Stimulated activated CD4-positive, alpha-beta T cell treated with anti-CD3 and anti-CD28 coated beads, Interleukin-12 subunit alpha, Interleukin-12 subunit beta, amount 100 ng/mL, for 48 hours (primary cell): ENCODE data around the gene CYTH1.
"Not testable (repeated sequence)": the region's sequence is repeated elsewhere in the genome, so short reads cannot be mapped to it uniquely, and the experiment has no call there.

Source experiments
- DNase-seq, 3 donors: peaks; one replicate each; pipeline ENCODE4 v3.0.0-alpha.2; 2020; ENCODE audit warnings: low read depth in 2 of 3, low spot score in 1 of 3

Gene CYTH1

GRCh38 chr17:78673395-78673794, 108.7 kb downstream of the CYTH1 start:
- no peak for DNase-seq

DNA sequence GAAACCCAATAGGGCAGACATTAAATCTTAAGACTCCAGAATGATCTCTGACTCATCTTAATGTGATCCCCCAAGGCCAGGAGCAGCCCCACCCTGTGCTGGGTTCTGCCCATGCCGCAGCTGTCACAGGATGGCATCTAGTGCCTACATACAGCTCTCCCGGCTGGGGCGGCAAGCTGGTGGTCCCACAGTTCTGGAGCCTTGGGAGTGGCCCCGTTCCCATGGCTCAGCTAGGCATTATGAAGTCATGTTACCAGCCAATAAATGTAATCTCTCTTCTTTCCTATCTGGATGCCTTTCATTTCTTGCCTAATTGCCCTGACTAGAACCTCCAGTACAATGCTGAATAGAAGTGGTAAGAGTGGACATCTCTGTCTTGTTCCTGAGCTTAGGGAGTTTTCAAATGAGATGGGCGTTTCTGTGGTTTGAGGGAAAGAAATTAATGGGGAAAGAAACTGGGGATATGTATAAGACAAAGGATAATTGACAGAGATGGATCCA, 109.2 kb downstream of the CYTH1 start:
- DNase-seq = no peak

DNA sequence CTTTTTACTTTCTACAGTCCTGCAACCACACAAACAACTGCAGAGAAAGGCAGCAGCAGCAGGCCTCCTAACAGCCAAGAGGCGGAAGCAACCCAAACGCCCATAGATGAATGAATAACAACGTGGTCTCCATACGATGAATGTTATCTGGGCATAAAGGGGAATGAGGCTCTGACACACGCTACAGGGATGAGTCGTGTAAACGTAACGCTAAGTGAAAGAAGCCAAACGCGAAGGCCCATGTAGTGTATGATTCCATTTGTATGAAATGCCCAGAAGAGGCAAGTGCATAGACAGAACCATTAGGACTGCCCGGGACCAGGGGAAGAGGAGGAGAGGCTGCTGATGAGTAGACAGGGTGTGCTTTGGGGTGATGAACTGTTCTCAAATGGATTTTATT, 110.1 kb downstream of the CYTH1 start:
- DNase-seq = no peak

DNA sequence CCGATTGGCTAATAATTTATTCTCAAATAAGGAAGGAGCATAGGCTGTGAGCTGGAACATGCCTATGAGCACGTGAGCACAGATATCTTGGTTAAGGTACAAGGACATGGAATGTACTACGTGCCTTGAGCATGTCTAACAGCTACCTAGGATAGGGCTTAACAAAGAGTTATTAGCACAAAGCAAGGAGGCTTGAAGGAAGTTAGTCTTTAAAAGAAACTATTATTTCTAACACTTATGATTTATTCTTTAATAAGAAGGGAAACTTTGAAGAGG, 110.4 kb downstream of the CYTH1 start:
- DNase-seq = not testable (repeated sequence)

DNA sequence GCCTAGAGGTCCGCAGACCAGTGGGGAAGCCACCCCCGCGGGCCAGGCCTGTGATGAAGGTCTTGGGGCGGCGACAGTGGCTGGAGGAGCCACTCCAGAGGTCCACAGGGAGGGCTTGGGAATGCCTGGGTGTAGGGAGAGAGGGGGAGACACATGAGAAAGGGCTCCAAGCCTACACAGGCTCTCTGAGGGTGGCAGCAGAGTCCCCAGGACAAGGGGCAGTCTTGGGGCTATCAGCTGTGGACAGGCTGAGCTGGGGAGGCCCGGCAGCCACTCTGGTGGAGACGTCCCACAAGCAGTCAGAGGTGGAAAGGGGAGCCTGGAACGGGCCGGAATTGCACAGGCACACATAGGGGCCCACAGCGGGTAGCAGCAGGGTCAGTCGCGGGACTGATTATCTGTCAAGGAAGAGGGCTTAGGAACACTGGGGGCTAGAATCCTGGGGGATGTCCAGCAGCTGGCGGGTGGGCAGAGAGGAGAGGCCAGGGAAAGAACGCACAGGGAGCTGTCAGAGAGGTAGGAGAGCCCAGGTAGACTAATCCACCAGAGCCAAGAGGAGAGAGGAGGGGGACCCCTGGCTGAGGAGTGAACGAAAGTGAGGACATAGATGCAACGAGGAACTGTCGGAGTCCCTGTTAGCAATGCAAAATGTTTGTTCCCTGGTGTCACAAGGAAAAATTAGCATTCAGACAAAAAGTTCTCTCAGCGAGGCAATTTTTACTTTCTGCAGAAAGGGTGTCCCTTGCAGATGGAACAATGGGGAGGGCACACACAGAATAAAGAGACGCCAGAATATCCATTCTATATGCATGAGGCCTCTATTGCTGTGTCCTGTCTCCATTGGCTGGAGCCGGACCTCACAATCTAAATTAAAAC, 111.0 kb downstream of the CYTH1 start:
- DNase-seq = no peak

DNA sequence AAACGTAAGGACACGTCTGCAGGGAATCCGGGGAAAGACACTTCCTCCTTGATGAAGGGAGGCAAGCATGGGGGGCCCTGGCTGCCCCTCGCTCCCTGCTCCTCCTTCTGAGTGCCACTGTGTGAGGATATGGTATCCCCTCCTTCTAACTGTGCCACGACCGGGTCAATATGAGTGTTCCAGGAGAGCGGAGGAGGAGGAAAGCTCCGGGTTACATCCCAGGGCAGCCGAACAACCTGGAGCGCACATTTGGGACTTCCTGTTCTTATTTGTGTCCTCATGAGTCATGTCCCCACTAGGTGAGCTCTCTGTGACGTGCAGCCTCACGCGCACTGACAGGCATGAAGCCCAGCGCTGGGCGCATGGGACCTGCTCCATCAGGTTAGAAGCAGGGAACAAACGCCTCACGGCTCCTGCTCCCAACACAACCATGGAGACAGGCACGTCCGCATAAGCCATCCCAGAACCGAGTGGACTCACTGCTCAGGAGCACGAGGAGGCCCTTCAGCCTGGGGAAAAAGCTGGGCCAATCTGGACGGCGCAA, 112.0 kb downstream of the CYTH1 start:
- DNase-seq = no peak

GRCh38 chr17:78669256-78669974, 112.7 kb downstream of the CYTH1 start:
- no peak for DNase-seq

GRCh38 chr17:78668847-78669246, 113.2 kb downstream of the CYTH1 start:
- DNase-seq = no peak

GRCh38 chr17:78667741-78668640, 114.1 kb downstream of the CYTH1 start:
- no peak for DNase-seq

DNA sequence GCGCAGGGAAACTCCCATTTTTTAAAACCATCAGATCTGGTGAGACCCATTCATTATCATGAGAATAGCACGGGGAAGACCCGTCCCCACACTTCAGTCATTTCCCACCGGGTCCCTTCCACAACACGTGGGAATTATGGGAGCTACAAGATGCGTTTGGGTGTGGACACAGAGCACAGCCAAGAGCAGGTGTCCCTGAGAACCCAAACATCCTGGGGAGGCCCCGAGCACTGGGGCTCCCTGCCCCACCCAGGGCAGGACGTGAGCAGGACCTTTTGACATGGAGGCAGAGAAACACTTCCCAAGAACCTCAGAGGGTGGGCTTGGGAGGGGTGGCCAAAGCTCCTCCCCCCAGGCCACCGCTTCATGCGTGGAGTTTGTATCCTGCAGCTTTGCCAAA, 115.0 kb downstream of the CYTH1 start:
- no peak for DNase-seq

GRCh38 chr17:78665952-78666920, 115.8 kb downstream of the CYTH1 start:
- DNase-seq = peak; percentile 24 to 27 (median 26)

DNA sequence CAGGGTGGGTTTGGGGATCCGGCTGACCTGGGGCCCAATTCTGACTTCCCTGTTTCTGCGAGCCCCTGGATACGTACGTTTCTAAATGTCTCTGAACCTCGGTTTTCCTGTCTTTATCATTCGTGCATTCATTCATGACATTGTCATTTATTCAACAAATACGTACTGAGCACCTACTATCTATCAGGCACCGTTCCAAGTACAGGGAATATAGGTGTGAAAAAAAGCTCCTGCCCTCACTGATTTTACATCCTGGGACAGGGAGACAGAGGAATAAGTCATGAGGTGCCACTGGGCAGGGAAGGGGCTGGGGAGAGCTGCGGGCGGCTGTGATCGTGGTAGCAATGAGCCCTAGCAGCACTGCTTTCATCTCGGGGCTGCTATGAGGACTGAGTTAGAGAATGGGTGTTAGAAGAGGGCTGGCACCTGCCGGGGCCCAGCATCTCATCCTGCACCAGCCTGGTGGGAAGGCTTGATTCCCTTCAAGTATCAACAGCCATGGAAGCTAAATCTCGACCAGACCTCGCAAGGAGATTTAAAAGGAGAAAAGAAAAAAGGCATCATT, 116.6 kb downstream of the CYTH1 start:
- DNase-seq = no peak

DNA sequence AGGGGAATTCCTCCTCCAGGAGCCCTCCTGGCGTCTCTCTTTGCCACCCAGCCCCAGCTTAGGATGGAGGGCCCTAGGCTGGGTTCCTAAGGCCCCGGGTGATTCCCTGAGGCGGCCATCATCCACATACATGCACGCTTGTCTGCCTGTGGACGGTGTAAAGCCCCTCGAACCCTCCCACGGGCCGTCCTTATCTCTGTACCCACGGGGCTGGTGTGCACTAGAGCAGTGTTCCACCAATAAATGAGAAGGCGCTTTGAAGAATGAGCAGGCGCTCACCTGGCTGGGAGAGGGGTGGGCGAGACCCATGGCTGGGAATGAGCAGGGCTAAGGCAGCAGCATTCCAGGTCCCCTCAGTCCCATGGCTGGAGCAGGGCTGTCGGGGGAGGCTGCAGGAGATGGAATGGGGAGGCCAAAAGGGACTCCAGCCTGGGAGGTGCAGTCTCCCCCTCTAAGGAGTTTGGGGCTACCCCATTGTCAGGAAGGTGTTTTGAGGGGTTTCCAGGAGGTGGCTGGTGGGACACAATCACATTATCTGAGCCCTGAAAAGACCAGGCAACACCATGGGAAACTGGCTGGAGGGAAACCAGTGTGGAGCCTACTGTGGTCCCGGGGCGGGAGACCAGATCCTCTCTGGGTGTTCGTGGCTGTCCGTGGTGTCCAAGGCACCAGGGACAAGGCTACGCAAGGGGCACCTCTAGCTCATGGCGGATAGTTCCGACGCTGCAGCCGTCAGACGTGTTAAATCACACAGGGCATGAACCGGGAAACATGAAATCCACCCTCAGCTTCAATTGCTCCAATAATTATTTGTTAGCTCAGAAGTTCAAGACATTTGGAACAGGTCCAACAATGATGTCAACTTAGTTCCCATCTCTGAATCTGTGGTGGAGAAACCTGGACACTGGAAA, 117.3 kb downstream of the CYTH1 start:
- DNase-seq = no peak

- no peak for DNase-seq
Observed at GRCh38 chr17:78661093-78661770, 120.8 kb downstream of the CYTH1 start.

- DNase-seq = no peak
Observed at GRCh38 chr17:78659546-78659945, 122.5 kb downstream of the CYTH1 start.

DNA sequence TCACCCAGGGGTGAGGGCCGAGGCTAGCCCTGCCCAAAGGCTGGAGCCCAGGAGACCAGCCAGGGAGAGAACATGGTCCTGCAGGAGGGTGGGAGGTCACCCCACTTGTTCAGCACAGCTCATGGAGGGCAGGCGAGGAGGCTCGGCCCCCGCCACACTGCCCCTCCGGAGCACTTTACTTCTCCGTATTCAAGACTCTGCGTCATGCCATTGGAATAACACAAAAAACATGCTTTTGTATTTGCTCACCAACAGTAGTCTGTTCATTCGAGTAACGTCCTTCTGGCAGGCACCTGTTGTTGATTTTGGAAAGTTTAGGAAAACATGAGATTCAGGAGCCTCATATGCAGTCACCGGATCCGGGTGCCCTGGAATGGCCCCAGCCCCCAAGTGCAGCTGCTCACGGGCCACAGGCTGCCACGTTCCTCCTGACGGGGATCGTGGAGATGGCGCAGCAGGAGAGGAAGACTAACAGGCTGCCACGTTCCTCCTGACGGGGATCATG, 123.7 kb downstream of the CYTH1 start:
- DNase-seq = no peak

DNA sequence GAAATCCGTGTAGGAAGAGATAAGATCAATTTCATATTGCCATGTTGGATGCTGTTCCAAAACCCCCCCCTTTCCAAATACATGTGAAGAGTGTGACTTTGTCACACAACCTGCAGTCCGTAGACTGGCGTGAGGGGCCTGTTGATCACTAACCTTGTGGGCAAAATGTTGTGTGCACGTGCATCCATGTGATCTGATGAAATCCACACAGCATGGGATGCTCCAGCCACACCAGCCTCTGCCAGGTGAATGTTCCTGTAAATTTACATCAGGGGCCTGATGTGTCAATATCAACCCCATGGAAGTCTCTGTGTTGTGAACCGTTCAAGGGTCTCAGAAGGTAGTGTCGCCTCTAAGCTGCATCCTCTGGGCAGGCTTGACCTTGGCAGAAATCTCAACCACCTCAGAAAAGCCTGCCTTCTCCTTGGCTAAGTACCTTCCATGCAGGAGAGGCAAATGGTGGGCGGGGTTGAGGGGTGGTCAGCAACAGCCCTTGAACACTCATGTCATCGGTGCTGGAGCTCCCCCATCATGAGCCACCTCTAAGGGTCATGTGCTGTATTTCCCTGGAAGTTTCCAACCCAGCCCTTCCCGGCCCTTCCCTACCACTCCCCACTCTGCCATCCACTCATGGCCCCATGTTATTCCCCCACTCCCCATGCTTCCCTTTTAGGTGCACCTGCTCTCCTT, 126.7 kb downstream of the CYTH1 start:
- no peak for DNase-seq
